Measurements from ENCODE around the gene LNPK. TPM values are rescaled to one million over a fixed set of nuclear protein-coding genes. Genes with fewer than 3 reads are reported as not detected.
"Not testable (repeated sequence)": the region's sequence is repeated elsewhere in the genome, so short reads cannot be mapped to it uniquely, and the experiment has no call there.

The LNPK gene
- polyA plus RNA-seq, 1 donor (not counting 4 experiments of a cell fraction or from before 2014, with no cell fraction given), result 32.1 TPM

- H3K4me3 ChIP-seq (ENCODE audit: control insufficient read depth in 2 of 3, extremely low read depth in 1 of 3, insufficient read depth in 2 of 3, low read depth in 1 of 3, low read length in 3 of 3), result no peak overlapping the region
- no peaks in the 10 kb centered on the region for H4K20me1 ChIP-seq (ENCODE audit: control insufficient read depth, extremely low read depth, insufficient read depth, low read length)
- H3K9ac ChIP-seq (ENCODE audit: control insufficient read depth, extremely low read depth, insufficient read depth, low read length), result no peak overlapping the region
- no peak overlapping the region for H3K27ac ChIP-seq (ENCODE audit: control insufficient read depth, insufficient read depth, low read length)
- H3K4me1 ChIP-seq (ENCODE audit: control insufficient read depth, extremely low read depth, insufficient read depth, low read length), result no peaks in the 10 kb centered on the region
- no peak overlapping the region for H3K4me2 ChIP-seq (ENCODE audit: control insufficient read depth, extremely low read depth, insufficient read depth, low read depth, low read length)
- FAIRE-seq (no peak), DNase-seq (ENCODE audit: low read depth, low spot score) (no peak)
- no peaks in the 10 kb centered on the region for H3K9me1 ChIP-seq (ENCODE audit: control insufficient read depth, extremely low read depth, insufficient read depth, low read length)
- no peaks in the 10 kb centered on the region for H3K9me3 ChIP-seq (ENCODE audit: control insufficient read depth, low read depth, low read length)
- H2AFZ ChIP-seq (ENCODE audit: control insufficient read depth, low read length), result no peak overlapping the region
- no peaks in the 10 kb centered on the region for H3K79me2 ChIP-seq (ENCODE audit: control insufficient read depth, insufficient read depth, low read length)
- H3K36me3 ChIP-seq (ENCODE audit: control insufficient read depth in 2 of 2, extremely low read depth in 1 of 2, insufficient read depth in 2 of 2, low read length in 2 of 2), result peaks cover 2 to 3% of the 10 kb centered on the region in 2 experiments
- dilution Hi-C loops (cut with MboI; ENCODE audit: extremely low pct_ligation_motif_present, low sequenced_read_pairs), result no loop called here
- TF ChIP-seq EZH2 (IDR thresholded peaks at IDR 0.05; ENCODE audit: low read length) (no peak), CTCF (optimal IDR thresholded peaks at IDR 0.05 in 1 of 3, IDR thresholded peaks at IDR 0.05 in 1 of 3, conservative IDR thresholded peaks at IDR 0.05 in 1 of 3; ENCODE audit: extremely low read depth in 1 of 3, insufficient read depth in 2 of 3, low read length in 3 of 3) (no peak)
- H3K27me3 ChIP-seq (ENCODE audit: control insufficient read depth, extremely low read depth, insufficient read depth, low read length), result no peaks in the 10 kb centered on the region
Observed at GRCh38 chr2:175990099-175990498, 12.0 kb downstream of the LNPK start.

- H3K9me3 ChIP-seq (ENCODE audit: control insufficient read depth, low read depth, low read length); DNase-seq (ENCODE audit: low read depth, low spot score); H3K4me2 ChIP-seq (ENCODE audit: control insufficient read depth, extremely low read depth, insufficient read depth, low read depth, low read length); H3K27ac ChIP-seq (ENCODE audit: control insufficient read depth, insufficient read depth, low read length); H4K20me1 ChIP-seq (ENCODE audit: control insufficient read depth, extremely low read depth, insufficient read depth, low read length); H3K9ac ChIP-seq (ENCODE audit: control insufficient read depth, extremely low read depth, insufficient read depth, low read length); H3K79me2 ChIP-seq (ENCODE audit: control insufficient read depth, insufficient read depth, low read length); H2AFZ ChIP-seq (ENCODE audit: control insufficient read depth, low read length); dilution Hi-C loops (cut with MboI; ENCODE audit: extremely low pct_ligation_motif_present, low sequenced_read_pairs); H3K36me3 ChIP-seq (ENCODE audit: control insufficient read depth in 2 of 2, extremely low read depth in 1 of 2, insufficient read depth in 2 of 2, low read length in 2 of 2); H3K4me3 ChIP-seq (ENCODE audit: control insufficient read depth in 2 of 3, extremely low read depth in 1 of 3, insufficient read depth in 2 of 3, low read depth in 1 of 3, low read length in 3 of 3); H3K27me3 ChIP-seq (ENCODE audit: control insufficient read depth, extremely low read depth, insufficient read depth, low read length); FAIRE-seq; H3K9me1 ChIP-seq (ENCODE audit: control insufficient read depth, extremely low read depth, insufficient read depth, low read length); H3K4me1 ChIP-seq (ENCODE audit: control insufficient read depth, extremely low read depth, insufficient read depth, low read length): not testable (repeated sequence)
Observed at GRCh38 chr2:175987126-175987525, 14.9 kb downstream of the LNPK start.

- no peak overlapping the region for H3K9ac ChIP-seq (ENCODE audit: control insufficient read depth, extremely low read depth, insufficient read depth, low read length)
- TF ChIP-seq EZH2 (IDR thresholded peaks at IDR 0.05; ENCODE audit: low read length) (no peak), CTCF (optimal IDR thresholded peaks at IDR 0.05 in 1 of 3, IDR thresholded peaks at IDR 0.05 in 1 of 3, conservative IDR thresholded peaks at IDR 0.05 in 1 of 3; ENCODE audit: extremely low read depth in 1 of 3, insufficient read depth in 2 of 3, low read length in 3 of 3) (no peak)
- no peaks in the 10 kb centered on the region for H4K20me1 ChIP-seq (ENCODE audit: control insufficient read depth, extremely low read depth, insufficient read depth, low read length)
- H3K9me1 ChIP-seq (ENCODE audit: control insufficient read depth, extremely low read depth, insufficient read depth, low read length), result no peaks in the 10 kb centered on the region
- no peaks in the 10 kb centered on the region for H3K79me2 ChIP-seq (ENCODE audit: control insufficient read depth, insufficient read depth, low read length)
- H3K4me2 ChIP-seq (ENCODE audit: control insufficient read depth, extremely low read depth, insufficient read depth, low read depth, low read length), result no peak overlapping the region
- dilution Hi-C loops (cut with MboI; ENCODE audit: extremely low pct_ligation_motif_present, low sequenced_read_pairs), result no loop called here
- FAIRE-seq (no peak), DNase-seq (ENCODE audit: low read depth, low spot score) (no peak)
- no peaks in the 10 kb centered on the region for H3K4me1 ChIP-seq (ENCODE audit: control insufficient read depth, extremely low read depth, insufficient read depth, low read length)
- no peaks in the 10 kb centered on the region for H3K9me3 ChIP-seq (ENCODE audit: control insufficient read depth, low read depth, low read length)
- no peaks in the 10 kb centered on the region for H3K36me3 ChIP-seq (ENCODE audit: control insufficient read depth in 2 of 2, extremely low read depth in 1 of 2, insufficient read depth in 2 of 2, low read length in 2 of 2)
- no peak overlapping the region for H3K4me3 ChIP-seq (ENCODE audit: control insufficient read depth in 2 of 3, extremely low read depth in 1 of 3, insufficient read depth in 2 of 3, low read depth in 1 of 3, low read length in 3 of 3)
- H2AFZ ChIP-seq (ENCODE audit: control insufficient read depth, low read length), result no peak overlapping the region
- no peaks in the 10 kb centered on the region for H3K27me3 ChIP-seq (ENCODE audit: control insufficient read depth, extremely low read depth, insufficient read depth, low read length)
- H3K27ac ChIP-seq (ENCODE audit: control insufficient read depth, insufficient read depth, low read length), result no peak overlapping the region
Observed at GRCh38 chr2:175984846-175985245, 17.2 kb downstream of the LNPK start.

Measured in keratinocyte (primary cell).